Stimulated activated naive CD4-positive, alpha-beta T cell (primary cell): ENCODE data around the gene ACSF3.
"Not testable (repeated sequence)": the region's sequence is repeated elsewhere in the genome, so short reads cannot be mapped to it uniquely, and the experiment has no call there.

ENCODE experiments used
- DNase-seq, 6 experiments: peaks; one replicate each; lab custom pipeline; 2025; lab: John Stamatoyannopoulos, UW

The ACSF3 gene

GRCh38 chr16:89055894-89056555 lies 37.6 kb upstream of the ACSF3 start:
- no peak for DNase-seq

- DNase-seq = no peak
These were observed 37.1 kb upstream of the ACSF3 start for GRCh38 chr16:89056592-89056991.

- no peak for DNase-seq
These were observed 35.9 kb upstream of the ACSF3 start for GRCh38 chr16:89057738-89058137.

GRCh38 chr16:89058812-89059211 lies 34.8 kb upstream of the ACSF3 start:
- DNase-seq = no peak

- no peak for DNase-seq
These were observed 33.4 kb upstream of the ACSF3 start for GRCh38 chr16:89060207-89060794.

- DNase-seq = no peak
These were observed 32.6 kb upstream of the ACSF3 start for GRCh38 chr16:89061086-89061485.

GRCh38 chr16:89061590-89062380 lies 31.9 kb upstream of the ACSF3 start:
- DNase-seq = no peak

GRCh38 chr16:89062389-89063345 lies 31.0 kb upstream of the ACSF3 start:
- no peak for DNase-seq

- no peak for DNase-seq
These were observed 29.8 kb upstream of the ACSF3 start for GRCh38 chr16:89063768-89064320.

GRCh38 chr16:89064606-89065457 lies 28.8 kb upstream of the ACSF3 start:
- DNase-seq = no peak

GRCh38 chr16:89065458-89065822 lies 28.2 kb upstream of the ACSF3 start:
- no peak for DNase-seq

- DNase-seq = no peak
These were observed 26.9 kb upstream of the ACSF3 start for GRCh38 chr16:89066721-89067120.

- no peak for DNase-seq
These were observed 25.8 kb upstream of the ACSF3 start for GRCh38 chr16:89067677-89068443.

GRCh38 chr16:89068814-89069616 lies 24.6 kb upstream of the ACSF3 start:
- DNase-seq = not testable (repeated sequence)

- no peak for DNase-seq
These were observed 23.7 kb upstream of the ACSF3 start for GRCh38 chr16:89069920-89070319.

GRCh38 chr16:89070590-89070989 lies 23.1 kb upstream of the ACSF3 start:
- DNase-seq = no peak

- no peak for DNase-seq
These were observed 21.7 kb upstream of the ACSF3 start for GRCh38 chr16:89071686-89072547.

GRCh38 chr16:89072548-89073130 lies 21.0 kb upstream of the ACSF3 start:
- DNase-seq = no peak
